Activated CD8-positive, alpha-beta T cell treated with anti-CD3 and anti-CD28 coated beads, Interleukin-2, amount 10 ng/mL, durations not matched to agents 7 days and 5 days (primary cell): ENCODE data around the gene ARL1. TPM values are rescaled to one million over a fixed set of nuclear protein-coding genes. Genes with fewer than 3 reads are reported as not detected.
A peak's percentile ranks its signal among the peaks of the same experiment; 100 is the strongest.
"Not testable (repeated sequence)": the region's sequence is repeated elsewhere in the genome, so short reads cannot be mapped to it uniquely, and the experiment has no call there.

Experiments used
- ATAC-seq: fragments of 150-1000 bp; cut with Tn5 transposase; one replicate; pipeline ENCODE4 v1.10.0; 2021; ENCODE audit warnings: moderate library complexity
- CTCF ChIA-PET: fragments of 350-600 bp; sonication (Branson Sonifier 250); formaldehyde crosslinking; loops from one replicate; lab custom pipeline; 2021; ENCODE audit warnings: antibody characterized with exemption; lab: Charles Lee
- POLR2A ChIA-PET: fragments of 350-600 bp; sonication (Branson Sonifier 250); formaldehyde crosslinking; loops from one replicate; lab custom pipeline; 2021; ENCODE audit warnings: antibody characterized with exemption; lab: Charles Lee
- DNase-seq: peaks from one replicate; pipeline ENCODE4 v3.0.0-alpha.2; 2020
- H3K27ac Mint-ChIP-seq: one replicate; pipeline ENCODE4 v1.8.0; 2021; ENCODE audit warnings: mild to moderate bottlenecking, mixed read lengths
- H3K27me3 Mint-ChIP-seq: one replicate; pipeline ENCODE4 v1.8.0; 2021; ENCODE audit warnings: low read depth, mixed read lengths
- H3K36me3 Mint-ChIP-seq: one replicate; pipeline ENCODE4 v1.8.0; 2021; ENCODE audit warnings: low read depth, mixed read lengths
- H3K4me1 Mint-ChIP-seq: one replicate; pipeline ENCODE4 v1.8.0; 2021; ENCODE audit warnings: low read depth, mixed read lengths
- H3K4me3 Mint-ChIP-seq: one replicate; pipeline ENCODE4 v1.8.0; 2021; ENCODE audit warnings: mild to moderate bottlenecking, mixed read lengths
- H3K9me3 Mint-ChIP-seq: one replicate; pipeline ENCODE4 v1.8.0; 2022; ENCODE audit warnings: mixed read lengths; ENCODE audit not compliant: insufficient read depth
- total RNA-seq, 2 experiments: library from RNA; stranded (reverse); gene quantifications; one replicate each; pipeline ENCODE4 v1.2.3, GENCODE V29; 2021

ARL1 gene
- total RNA-seq, 2 experiments from 2014 or later, result 40.1 to 40.4 TPM

- Mint-ChIP-seq H3K4me3 (peak overlapping the region; percentile 99), H3K4me1 (peaks cover 21% of the 10 kb centered on the region), H3K27ac (peak overlapping the region; percentile 96), H3K9me3 (no peaks in the 10 kb centered on the region), H3K36me3 (no peaks in the 10 kb centered on the region), H3K27me3 (no peaks in the 10 kb centered on the region)
- ATAC-seq (peak; percentile 42), DNase-seq (peak; percentile 46)
- ChIA-PET POLR2A (interaction anchor here (1.0 kb wide), 1 partner anchor 417 kb away, joined by 3 read pairs; no protein-coding TSS in a partner anchor), CTCF (interaction anchor here (0.9 to 2.2 kb wide), 5 partner anchors 10 to 449 kb away, joined by 3 to 9 read pairs (median 6); partner anchors contain the start of gene GNPTAB)
Measured at GRCh38 chr12:101407049-101407435, 530 bp downstream of the ARL1 start.

- H3K27ac Mint-ChIP-seq, H3K4me3 Mint-ChIP-seq, ATAC-seq, H3K4me1 Mint-ChIP-seq, POLR2A ChIA-PET, H3K9me3 Mint-ChIP-seq, CTCF ChIA-PET, DNase-seq, H3K27me3 Mint-ChIP-seq: not testable (repeated sequence)
- H3K36me3 Mint-ChIP-seq, result peaks cover 57% of the 10 kb centered on the region
Measured at GRCh38 chr12:101391181-101391580, 16.4 kb downstream of the ARL1 start.

- no peak overlapping the region for H3K27ac Mint-ChIP-seq
Measured at GRCh38 chr12:101379149-101379548, 28.4 kb downstream of the ARL1 start.

GRCh38 chr12:101375573-101375972, 32.0 kb downstream of the ARL1 start:
- ATAC-seq (no peak), DNase-seq (no peak)
- no peak overlapping the region for H3K27ac Mint-ChIP-seq
- no peaks in the 10 kb centered on the region for H3K9me3 Mint-ChIP-seq
- ChIA-PET CTCF (no interaction called here), POLR2A (no interaction called here)
- no peak overlapping the region for H3K4me3 Mint-ChIP-seq
- peaks cover 61% of the 10 kb centered on the region for H3K36me3 Mint-ChIP-seq
- H3K27me3 Mint-ChIP-seq, result no peaks in the 10 kb centered on the region
- H3K4me1 Mint-ChIP-seq, result no peaks in the 10 kb centered on the region

More at GRCh38 chr12:101379149-101379548, 28.4 kb downstream of the ARL1 start:
- no peak for ATAC-seq
- ChIA-PET CTCF (no interaction called here), POLR2A (interaction anchor here (0.5 kb wide), 1 partner anchor 38 kb away, joined by 3 read pairs; no protein-coding TSS in a partner anchor)
- Mint-ChIP-seq H3K36me3 (peaks cover 51% of the 10 kb centered on the region), H3K4me1 (no peaks in the 10 kb centered on the region), H3K27me3 (no peaks in the 10 kb centered on the region), H3K4me3 (no peak overlapping the region), H3K9me3 (no peaks in the 10 kb centered on the region)
- DNase-seq, result no peak

GRCh38 chr12:101372431-101372830, 35.1 kb downstream of the ARL1 start:
- ATAC-seq (no peak), DNase-seq (no peak)
- Mint-ChIP-seq H3K4me1 (no peaks in the 10 kb centered on the region), H3K9me3 (no peaks in the 10 kb centered on the region), H3K27me3 (no peaks in the 10 kb centered on the region), H3K36me3 (peaks cover 46% of the 10 kb centered on the region), H3K4me3 (no peak overlapping the region), H3K27ac (no peak overlapping the region)
- CTCF ChIA-PET, result interaction anchor here (0.8 kb wide), 1 partner anchor 49 kb away, joined by 3 read pairs; no protein-coding TSS in a partner anchor
- POLR2A ChIA-PET, result no interaction called here

GRCh38 chr12:101368016-101368415, 39.6 kb downstream of the ARL1 start:
- Mint-ChIP-seq H3K4me1 (no peaks in the 10 kb centered on the region), H3K27ac (no peak overlapping the region), H3K4me3 (no peak overlapping the region), H3K27me3 (no peaks in the 10 kb centered on the region), H3K36me3 (peaks cover 38% of the 10 kb centered on the region), H3K9me3 (no peaks in the 10 kb centered on the region)
- ATAC-seq (no peak), DNase-seq (no peak)
- POLR2A ChIA-PET, result no interaction called here
- CTCF ChIA-PET, result no interaction called here

GRCh38 chr12:101361455-101361854, 46.1 kb downstream of the ARL1 start:
- no peaks in the 10 kb centered on the region for H3K9me3 Mint-ChIP-seq
- H3K4me1 Mint-ChIP-seq, result no peaks in the 10 kb centered on the region
- peaks cover 25% of the 10 kb centered on the region for H3K36me3 Mint-ChIP-seq
- no peaks in the 10 kb centered on the region for H3K27me3 Mint-ChIP-seq
- ChIA-PET POLR2A (no interaction called here), CTCF (interaction anchor here (1.2 kb wide), 1 partner anchor 39 kb away, joined by 3 read pairs; no protein-coding TSS in a partner anchor)
- no peak overlapping the region for H3K4me3 Mint-ChIP-seq
- ATAC-seq (no peak), DNase-seq (no peak)
- no peak overlapping the region for H3K27ac Mint-ChIP-seq

GRCh38 chr12:101356794-101357193, 50.8 kb downstream of the ARL1 start:
- Mint-ChIP-seq H3K36me3 (peaks cover 25% of the 10 kb centered on the region), H3K27me3 (no peaks in the 10 kb centered on the region), H3K27ac (no peak overlapping the region), H3K9me3 (no peaks in the 10 kb centered on the region), H3K4me3 (no peak overlapping the region), H3K4me1 (no peaks in the 10 kb centered on the region)
- POLR2A ChIA-PET, result no interaction called here
- no peak for ATAC-seq
- no peak for DNase-seq
- CTCF ChIA-PET, result no interaction called here

- ATAC-seq (no peak), DNase-seq (no peak)
- Mint-ChIP-seq H3K4me3 (no peak overlapping the region), H3K4me1 (no peaks in the 10 kb centered on the region), H3K36me3 (peaks cover 43% of the 10 kb centered on the region), H3K9me3 (no peaks in the 10 kb centered on the region), H3K27ac (no peak overlapping the region), H3K27me3 (no peaks in the 10 kb centered on the region)
- CTCF ChIA-PET, result no interaction called here
- POLR2A ChIA-PET, result no interaction called here
Measured at GRCh38 chr12:101351682-101352081, 55.9 kb downstream of the ARL1 start.

- H3K4me1 Mint-ChIP-seq, result no peaks in the 10 kb centered on the region
- DNase-seq (no peak), ATAC-seq (no peak)
- CTCF ChIA-PET, result no interaction called here
- H3K4me3 Mint-ChIP-seq, result no peak overlapping the region
- POLR2A ChIA-PET, result no interaction called here
- H3K27me3 Mint-ChIP-seq, result no peaks in the 10 kb centered on the region
- peaks cover 48% of the 10 kb centered on the region for H3K36me3 Mint-ChIP-seq
- H3K27ac Mint-ChIP-seq, result no peak overlapping the region
- H3K9me3 Mint-ChIP-seq, result no peaks in the 10 kb centered on the region
Measured at GRCh38 chr12:101343893-101344292, 63.7 kb downstream of the ARL1 start.

Other genes with a start within 250 kb of the ARL1 start
- not detected for gene SLC5A8, start 197.5 kb downstream of the ARL1 start, total RNA-seq
- 10 to 100 TPM; 16.2 to 16.5 TPM for gene UTP20, start 127.7 kb downstream of the ARL1 start, total RNA-seq
- gene SPIC, start 67.6 kb upstream of the ARL1 start, total RNA-seq, result not detected
- gene MYBPC1, start 187.2 kb upstream of the ARL1 start, total RNA-seq, result not detected